Endothelial cell of hepatic sinusoid (primary cell): ENCODE measurements around the gene TBCC.
"Not testable (repeated sequence)": the region's sequence is repeated elsewhere in the genome, so short reads cannot be mapped to it uniquely, and the experiment has no call there.

Experiments
- in situ Hi-C: cut with HindIII; loops from 2 replicates; pipeline ENCODE4 v1.10.0; 2017; ENCODE audit warnings: low sequenced_read_pairs

The TBCC gene

GRCh38 chr6:42745640-42746462 is at the start of gene TBCC:
Gene TBCC (minus strand): TSS chr6:42746103. CDS start chr6:42746073, 30 bp downstream.
- in situ Hi-C loops, result loop anchor here (5.0 kb wide), 3 partner anchors 36 to 94 kb away; partner anchors contain the start of gene BICRAL

- in situ Hi-C loops, result no loop called here
Measured at GRCh38 chr6:42795651-42796050, 49.7 kb upstream of the TBCC start.

DNA sequence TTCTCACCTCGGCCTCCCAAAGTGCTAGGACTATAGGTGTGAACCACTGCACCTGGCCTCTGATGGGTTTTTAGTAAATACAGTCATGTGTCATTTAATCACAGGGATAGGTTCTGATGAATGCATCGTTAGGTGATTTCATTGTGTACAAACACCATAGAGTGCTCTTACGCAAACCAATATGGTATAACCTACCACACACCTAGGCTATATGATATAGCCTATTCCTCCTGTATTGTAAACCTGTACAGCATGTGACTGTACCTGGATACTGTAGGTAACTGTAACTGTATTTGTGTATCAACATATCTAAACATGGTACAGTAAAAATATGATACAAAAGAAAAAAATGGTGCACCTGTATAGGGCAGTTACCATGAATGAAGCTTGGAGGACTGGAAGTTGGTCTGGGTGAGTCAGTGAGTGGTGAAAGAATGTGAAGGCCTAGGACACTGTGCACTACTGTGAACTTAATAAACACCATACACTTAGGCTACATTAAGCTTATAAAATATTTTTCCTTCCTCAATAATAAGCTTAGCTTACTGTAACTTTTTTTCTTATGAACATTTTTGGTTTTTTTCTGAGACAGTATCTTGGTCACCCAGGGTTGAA is 45.9 kb upstream of the TBCC start:
- in situ Hi-C loops, result no loop called here

DNA sequence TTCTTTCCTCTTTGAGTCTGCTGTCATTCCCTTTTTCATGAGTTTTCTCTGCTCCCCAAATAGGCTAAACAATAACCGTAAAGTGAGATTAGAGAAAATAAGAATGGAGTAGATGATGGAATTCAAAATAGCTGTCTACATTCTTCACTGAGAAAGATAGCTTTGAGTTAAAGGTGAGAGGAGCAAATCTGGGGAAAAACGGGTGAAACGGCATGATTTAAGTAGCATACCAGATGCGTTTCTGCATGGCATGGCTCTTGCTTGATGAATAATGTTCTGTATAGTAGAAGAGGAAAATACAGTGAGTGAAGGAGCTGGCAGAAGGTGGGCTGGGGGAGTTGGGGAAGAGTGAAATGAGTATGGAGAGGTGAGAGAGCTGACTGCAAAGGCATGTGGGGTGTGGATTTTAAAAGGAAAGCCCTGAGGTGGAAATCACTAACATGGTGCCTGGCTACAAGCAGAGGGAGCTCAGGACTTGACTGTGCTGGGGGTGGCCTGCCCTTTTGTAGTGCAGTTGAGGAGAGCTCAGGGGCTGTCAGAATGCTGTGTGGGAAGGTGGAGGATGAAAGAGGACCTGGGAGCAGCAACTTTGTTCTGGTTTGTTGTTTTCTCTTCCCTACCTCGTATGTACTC is 44.8 kb upstream of the TBCC start:
- in situ Hi-C loops, result no loop called here

GRCh38 chr6:42788671-42789070 is 42.8 kb upstream of the TBCC start:
- in situ Hi-C loops, result no loop called here

DNA sequence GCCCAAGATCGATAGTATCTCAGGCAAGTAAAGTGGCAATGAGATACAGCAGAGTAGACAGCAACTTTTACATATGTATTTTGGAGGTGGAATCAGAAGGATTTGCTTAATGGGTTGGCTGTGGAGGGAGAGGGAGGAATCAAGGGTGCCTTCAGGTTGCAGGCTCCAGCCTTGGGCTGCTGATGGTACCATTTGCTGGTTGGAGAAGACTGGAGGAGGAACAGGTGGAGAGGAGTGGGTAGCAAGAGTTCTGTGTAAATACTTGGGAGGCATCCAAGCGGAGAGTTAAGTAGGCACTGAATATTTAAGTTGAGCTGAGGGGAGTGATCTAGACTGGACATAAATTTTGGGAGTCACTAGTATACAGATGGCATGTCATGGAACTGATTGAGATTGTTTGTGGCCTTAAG is 41.2 kb upstream of the TBCC start:
- in situ Hi-C loops, result no loop called here

GRCh38 chr6:42786525-42786985 is 40.7 kb upstream of the TBCC start:
- in situ Hi-C loops, result no loop called here

DNA sequence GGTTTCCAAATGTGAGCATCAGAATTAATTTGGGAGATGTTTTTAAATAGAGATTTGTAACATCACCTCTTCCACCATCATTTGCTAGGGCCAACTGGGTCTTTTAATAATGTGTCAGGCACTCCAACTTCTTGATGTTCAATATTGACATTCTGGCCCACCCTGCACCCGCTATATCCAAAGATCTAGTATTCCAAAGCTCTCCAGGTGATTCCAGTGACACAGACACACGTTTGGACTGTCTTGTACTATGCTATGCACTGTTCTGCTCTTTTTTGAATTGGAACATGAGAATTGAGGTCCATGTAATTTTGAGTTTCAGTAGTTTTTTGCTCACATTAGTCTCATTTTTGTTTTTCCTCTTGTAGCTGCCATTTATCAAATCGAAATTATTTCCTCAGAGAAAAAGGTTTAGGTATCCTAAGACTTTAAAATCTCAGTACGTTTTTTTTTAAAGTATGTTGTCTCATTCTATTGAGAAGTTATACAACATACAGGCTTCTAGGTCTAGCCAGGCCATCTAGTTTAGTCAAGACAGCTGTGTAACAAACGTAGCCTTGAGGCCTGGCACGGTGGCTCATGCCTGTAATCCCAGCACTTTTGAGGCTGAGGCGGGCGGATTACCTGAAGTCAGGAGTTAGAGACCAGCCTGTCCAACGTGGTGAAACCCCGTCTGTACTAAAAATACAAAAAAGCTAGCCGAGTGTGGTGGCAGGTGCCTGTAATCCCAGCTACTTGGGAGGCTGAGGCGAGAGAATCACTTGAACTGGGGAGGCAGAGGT is 39.0 kb upstream of the TBCC start:
- in situ Hi-C loops, result loop anchor here (5.0 kb wide), 1 partner anchor 38 kb away; the partner anchor contains the start of gene TBCC

GRCh38 chr6:42783876-42784642 is 38.2 kb upstream of the TBCC start:
- in situ Hi-C loops, result loop anchor here (5.0 kb wide), 1 partner anchor 37 kb away; the partner anchor contains the start of gene TBCC

DNA sequence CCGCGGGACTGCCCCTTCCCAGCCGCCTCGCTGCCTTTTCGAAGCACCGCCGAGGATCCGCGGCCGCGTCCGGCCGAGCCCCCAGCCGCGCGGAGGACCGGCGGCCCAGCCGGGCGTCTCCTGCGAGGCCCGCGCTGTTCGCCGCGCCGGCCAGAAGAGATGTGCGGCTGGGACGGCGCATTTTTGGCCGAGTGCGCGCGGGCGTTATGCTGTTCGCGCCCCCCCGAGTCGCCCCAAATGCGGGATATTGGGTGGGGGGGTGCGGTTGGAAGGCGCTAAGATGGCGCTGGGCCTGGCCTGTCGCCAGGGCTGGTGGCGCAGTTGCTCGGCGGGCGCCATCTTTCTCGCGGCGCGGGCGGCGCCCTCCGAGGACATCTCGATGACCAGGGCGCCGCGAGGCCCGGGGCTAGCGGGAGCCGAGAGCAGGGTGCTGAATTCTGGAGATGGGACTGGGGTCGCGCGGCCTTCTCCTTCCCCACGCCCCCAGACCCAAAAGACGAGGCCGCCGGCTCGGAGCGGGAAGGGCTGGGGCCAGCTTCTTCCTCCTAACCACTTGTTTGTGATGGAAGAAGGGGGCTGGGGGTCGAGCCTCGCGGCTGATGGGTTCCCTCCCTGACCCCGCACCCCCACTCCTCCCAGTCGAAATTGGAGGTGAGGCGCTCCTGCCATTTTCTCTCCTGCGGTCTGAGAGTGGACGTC is 37.4 kb upstream of the TBCC start:
- in situ Hi-C loops, result loop anchor here (5.0 kb wide), 1 partner anchor 36 kb away; the partner anchor contains the start of gene TBCC

- in situ Hi-C loops, result loop anchor here (5.0 kb wide), 1 partner anchor 35 kb away; the partner anchor contains the start of gene TBCC
Measured at GRCh38 chr6:42782689-42783176, 36.8 kb upstream of the TBCC start.

- in situ Hi-C loops, result loop anchor here (5.0 kb wide), 1 partner anchor 35 kb away; the partner anchor contains the start of gene TBCC
Measured at GRCh38 chr6:42781796-42782688, 36.1 kb upstream of the TBCC start, which contains the start of gene BICRAL. Gene BICRAL (plus strand): TSS chr6:42782052. CDS start chr6:42822023, 39,971 bp downstream.

DNA sequence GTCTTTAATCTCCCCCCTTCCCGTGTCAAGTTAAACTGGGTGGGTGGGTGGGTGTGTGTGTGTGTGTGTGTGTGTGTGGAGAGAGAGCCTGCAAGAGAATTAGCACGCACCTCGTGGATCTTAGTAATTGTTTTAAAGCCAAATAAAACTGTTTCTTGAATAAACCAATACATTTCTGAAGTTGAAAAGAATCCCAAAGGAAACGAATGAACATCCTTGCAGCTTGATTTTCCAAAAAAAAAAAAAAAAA is 35.6 kb upstream of the TBCC start:
- in situ Hi-C loops, result loop anchor here (5.0 kb wide), 1 partner anchor 34 kb away; the partner anchor contains the start of gene TBCC

DNA sequence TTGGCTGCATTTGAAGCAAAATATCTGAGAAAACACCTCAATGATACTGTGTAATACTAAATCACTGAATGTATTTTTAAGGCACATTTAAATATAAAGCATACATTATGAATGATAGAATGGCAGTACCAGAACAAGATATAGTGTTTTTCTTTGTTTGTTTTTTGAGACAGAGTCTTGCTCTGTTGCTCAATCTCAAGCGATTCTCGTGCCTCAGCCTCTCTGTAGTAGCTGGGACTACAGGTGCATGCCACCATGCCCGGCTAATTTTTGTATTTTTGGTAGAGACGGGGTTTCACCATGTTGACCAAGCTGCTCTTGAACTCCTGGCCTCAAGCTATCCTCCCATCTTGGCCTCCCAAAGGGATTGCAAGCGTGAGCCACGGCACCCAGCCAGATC is 33.6 kb upstream of the TBCC start:
- in situ Hi-C loops, result no loop called here

DNA sequence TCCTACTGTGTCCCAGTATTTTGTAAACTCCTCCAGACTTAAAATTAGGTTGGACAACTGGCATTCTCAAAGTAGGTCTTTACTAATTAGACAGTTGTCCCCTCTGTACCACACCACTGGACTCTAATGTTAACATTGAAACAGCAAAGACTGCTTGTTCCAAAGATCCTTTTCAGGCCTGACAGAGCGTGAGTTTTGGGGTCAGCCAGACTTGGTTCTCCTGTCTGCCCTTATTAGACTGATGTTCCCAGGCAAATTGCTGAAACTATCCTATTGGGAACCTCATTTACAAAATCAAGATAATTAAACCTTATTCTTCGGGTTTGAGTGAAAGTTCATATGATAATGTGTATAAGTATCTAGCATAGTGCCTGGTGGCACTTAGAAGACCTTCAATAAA is 32.2 kb upstream of the TBCC start:
- in situ Hi-C loops, result no loop called here

GRCh38 chr6:42777126-42777822 is 31.4 kb upstream of the TBCC start:
- in situ Hi-C loops, result no loop called here

DNA sequence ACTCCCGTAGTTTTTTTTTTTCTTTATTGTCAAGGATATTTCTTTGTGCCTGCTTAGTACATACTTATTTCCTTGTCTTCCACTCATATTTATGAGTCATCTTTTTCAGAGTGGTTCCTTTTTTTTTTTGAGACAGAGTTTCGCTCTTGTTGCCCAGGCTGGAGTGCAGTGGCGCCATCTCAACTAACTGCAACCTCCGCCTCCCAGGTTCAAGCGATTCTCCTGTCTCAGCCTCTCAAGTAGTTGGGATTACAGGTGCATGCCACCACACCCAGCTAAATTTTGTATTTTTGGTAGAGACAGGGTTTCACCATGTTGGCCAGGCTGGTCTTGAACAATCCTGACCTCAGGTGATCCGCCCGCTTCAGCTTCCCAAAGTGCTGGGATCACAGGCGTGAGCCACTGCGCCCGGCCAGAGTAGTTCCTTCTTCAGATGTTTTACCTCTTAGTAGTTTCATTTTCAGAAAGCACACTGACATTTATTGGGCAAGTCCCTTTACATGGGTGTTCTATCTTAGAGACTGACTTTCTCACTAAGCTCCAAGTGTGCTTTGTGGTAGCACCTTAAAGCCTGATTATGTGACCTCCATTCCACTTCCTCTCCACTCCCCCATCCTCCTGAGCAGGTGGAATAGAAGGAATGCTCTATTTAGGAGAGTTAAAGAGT is 29.1 kb upstream of the TBCC start:
- in situ Hi-C loops, result not testable (repeated sequence)
